Measurements from ENCODE around the gene CHRM5.

GRCh38 chr15:34025252-34025651, 57.0 kb downstream of the CHRM5 start:
- TF ChIP-seq CTCF (IDR thresholded peaks at IDR 0.05) (no peak), POLR2AphosphoS5 (IDR thresholded peaks at IDR 0.05; ENCODE audit: low read depth, low read length) (no peak), REST (IDR thresholded peaks at IDR 0.05; ENCODE audit: insufficient read depth in 1 of 2, low read depth in 2 of 2, low read length in 1 of 2) (no peak)
